GM18519 (cell line): ENCODE data around the gene ZNF747.

Source experiments
- ATAC-seq: cut with Tn5 transposase; IDR thresholded peaks from one replicate; pipeline ENCODE4 v1.9.1; 2021; ENCODE audit warnings: mild to moderate bottlenecking, moderate library complexity; ENCODE audit not compliant: unreplicated experiment, low FRiP score

ZNF747 gene

DNA sequence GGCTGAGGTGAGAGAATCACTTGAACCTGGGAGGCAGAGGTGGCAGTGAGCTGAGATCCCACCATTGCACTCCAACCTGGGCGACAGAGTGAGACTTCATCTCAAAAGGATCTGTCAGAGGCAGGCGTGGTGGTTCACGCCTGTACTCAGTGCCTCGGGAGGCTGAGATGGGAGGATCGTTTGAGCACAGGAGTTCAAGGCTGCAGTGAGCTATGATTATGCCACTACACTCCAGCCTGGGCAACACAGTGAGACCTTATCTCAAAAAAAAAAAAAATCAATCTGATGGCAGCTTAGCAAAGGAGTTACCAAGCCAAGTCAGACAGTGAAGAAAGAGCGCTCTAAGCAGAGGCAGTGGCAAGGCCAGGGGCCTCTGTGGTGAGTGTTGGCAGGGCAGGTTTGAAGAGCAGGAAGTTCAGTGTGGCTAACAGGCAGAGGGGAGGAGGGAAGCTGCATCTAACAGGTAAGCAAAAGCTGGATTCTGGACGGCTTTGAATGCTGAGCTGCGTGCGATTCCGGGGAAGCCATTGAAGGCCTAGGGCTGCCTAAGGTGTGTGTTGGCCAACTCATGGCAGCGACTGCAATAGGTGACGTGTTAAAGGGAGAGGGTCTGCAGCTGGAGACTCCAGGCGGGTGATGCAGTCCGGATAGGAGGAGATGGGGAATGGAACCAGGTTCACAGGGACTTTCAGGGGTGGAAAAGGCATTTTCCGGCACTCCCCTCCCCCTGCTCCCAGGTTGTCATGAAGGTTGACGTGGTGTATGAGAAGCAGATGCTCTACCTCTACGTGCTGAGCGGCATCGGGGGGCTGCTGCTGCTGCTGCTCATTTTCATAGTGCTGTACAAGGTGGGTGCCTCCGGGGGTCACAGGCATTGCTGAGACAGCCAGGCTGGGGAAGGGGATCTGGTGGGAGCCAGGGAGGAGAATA is 15.3 kb downstream of the ZNF747 start:
- ATAC-seq, result no peak

DNA sequence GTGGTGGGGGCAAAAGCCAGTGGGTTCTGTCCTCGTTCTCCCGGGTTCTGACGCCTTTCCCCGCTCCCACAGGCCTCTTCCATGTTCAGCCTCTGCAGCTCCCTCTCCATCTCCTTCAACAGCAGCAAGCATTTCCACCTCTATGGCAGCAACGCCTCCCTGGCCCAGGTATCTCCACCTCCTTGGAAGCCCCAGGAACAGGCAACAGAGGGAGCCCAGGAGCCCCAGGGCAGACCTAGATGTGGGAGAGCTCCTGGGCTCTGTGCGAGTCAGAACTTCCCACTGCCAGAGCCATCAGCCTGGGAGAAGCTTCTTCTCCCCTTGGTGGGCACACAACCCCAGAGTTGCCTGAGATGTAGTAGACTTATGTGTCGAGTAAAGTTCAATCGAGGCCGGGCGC is 16.1 kb downstream of the ZNF747 start:
- no peak for ATAC-seq

DNA sequence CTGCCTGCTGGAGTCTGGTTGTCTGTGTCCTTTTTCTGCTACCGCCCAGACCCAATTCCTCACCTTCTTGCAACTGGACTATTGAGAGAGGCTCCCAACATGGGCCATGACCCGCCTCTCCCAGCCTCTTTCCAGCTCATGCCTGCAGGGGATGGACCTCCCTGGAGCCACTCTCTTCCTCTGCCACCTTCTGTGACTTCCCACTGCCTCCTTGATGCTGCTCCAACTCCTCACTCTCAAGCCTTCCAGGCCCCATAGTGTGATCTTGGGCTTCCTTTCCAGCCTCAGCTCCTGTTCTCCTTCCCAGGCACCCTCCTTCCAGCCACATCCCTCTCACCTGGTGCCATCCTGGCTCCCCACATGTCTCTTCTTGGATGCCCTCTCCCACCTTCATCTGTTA is 19.4 kb downstream of the ZNF747 start:
- no peak for ATAC-seq

DNA sequence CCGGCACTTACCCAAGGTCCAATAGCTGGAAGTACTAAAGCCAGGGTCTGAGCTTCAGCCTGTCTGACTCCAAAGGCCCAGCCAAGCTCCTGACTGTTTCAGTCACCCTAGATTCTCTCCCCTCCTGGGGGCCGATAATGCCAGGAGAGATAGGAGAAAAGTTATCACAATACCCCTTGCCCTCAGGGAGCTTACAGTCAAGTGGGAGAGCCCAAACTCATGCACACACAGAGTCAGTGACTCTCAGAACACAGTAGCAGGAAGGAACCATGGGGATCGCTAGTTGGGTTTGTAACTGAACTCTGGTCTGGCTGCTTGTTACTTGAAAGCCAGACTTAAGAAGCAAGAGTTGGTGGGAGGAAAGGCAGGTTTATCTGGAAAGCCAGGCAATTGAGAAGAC is 23.1 kb downstream of the ZNF747 start:
- no peak for ATAC-seq

DNA sequence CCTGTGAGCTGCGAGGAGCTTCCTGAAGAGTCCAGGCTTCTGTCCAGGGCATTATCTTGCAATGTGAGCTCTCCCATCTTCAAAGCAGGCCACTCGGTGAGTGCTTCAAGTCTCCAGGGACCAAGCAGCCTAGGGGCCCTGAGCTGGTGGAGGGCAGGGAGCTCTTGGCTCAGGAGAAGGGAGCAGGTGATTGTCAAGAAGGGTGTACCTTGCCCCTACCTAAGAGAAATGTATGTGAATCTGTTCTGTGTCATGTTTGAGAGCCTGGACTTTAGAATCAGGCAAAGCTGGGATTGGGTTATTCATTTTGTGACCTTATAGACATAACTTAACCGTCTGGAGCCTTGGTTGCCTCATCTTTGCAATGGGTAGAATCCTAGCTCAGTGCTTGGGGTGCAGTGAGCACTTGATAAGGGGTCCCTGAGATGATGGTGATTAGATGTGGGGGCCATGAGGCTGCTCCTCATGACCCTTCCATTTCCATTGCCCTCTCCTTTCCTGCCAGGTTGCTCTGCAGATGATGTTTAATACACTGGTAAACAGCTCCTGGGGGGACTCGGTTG is 24.2 kb downstream of the ZNF747 start:
- no peak for ATAC-seq

DNA sequence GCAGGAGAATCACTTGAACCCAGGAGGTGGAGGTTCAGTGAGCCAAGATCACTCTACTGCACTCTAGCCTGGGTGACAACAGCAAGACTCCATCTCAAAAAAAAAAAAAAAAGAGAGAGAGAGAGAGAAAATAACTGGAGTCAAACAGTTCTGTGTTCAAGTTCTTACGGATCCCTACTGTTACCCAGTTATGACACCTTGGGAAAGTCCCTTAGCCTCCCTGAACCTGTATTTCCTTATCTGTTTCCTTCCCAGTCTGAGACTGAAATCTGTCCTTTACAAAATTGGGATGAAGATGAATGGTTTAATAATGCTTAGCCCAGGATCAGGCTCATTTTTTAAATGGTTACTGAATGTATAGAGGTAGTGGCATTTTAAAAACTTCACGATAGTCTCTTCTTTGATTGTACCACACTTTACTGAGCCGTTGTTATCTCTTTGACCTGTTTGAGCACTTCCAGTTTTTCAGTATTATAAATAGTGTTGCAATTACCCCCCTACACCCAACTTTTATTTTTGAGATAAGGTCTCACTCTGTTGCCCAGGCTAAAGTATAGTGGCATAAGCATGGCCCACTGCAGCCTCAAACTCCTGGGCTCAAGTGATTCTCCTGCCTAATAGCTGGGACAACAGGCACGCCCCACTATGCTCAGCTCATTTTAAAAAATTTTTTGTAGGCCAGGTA is 25.4 kb downstream of the ZNF747 start:
- ATAC-seq, result no peak

DNA sequence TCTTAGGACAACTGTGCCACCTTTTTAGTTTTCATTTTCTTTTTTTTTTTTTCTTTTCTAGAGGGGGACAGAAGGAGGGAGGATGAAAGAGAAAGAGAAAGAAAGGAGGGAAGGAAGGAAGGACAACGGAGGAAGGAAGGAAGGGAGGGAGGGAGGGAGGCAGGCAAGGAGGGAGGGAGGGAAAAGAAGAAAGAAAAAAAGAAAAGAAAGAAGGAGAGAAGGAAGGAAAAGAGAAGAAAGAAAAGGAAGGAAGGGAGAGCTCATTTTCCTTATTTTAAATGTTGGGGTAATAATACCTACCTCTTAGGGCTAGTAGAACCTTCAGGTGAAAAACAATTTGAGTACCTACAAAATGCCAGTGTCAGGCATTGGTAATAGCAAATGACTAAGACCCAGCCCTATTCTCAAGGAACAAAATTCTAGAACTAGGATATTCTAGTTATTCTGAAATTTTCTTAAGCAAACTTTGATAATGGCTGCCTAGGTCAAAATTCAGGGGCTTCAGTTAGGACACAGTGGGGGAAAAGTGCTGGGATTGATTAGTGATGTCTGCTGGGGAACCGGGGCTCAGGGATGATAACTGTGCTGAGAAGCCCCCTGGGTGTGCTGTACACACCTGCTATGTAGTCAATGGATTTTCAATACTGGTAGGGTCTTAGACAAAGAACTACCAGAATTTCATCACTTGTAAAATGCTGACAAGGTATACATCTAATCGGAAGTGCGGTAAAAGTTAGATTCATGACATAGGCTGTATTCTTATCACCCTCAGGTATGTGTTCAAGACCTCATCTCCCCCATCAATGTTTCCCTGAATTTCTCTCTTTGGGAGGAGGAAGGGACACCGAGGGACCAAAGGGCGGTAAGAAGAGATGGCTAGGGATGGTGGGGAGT is 31.0 kb downstream of the ZNF747 start:
- ATAC-seq, result no peak

DNA sequence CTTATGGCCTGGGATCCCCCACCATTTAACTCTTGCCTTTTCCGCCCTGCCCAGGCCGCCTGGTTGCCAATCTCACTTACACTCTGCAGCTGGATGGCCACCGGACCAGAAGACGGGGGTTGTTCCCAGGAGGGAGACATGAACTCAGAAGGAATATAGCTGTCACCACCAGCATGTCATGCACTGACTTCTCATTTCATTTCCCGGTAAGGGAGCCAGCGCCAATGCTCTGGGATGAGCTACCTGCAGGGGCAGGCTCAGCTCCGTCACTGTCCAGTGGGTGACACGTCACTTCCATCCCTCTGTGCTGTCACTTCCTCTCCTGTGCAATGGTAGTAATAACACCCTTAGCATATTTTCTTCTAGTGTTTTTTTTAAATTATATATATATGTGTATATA is 35.4 kb downstream of the ZNF747 start:
- no peak for ATAC-seq

DNA sequence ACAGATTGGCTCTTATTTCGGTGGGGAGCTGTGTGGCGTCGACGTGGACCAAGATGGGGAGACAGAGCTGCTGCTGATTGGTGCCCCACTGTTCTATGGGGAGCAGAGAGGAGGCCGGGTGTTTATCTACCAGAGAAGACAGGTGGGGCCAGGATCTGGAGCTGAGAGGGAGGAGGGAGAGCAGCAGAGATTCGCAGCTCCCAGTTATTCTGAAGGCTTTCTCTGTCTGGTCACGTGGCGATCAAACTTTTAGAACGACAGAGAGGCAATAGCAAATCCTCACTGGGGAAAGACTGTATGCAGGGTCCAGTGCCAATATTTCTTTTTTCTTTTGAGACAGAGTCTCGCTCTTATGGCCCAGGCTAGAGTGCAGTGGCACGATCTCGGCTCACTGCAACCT is 39.9 kb downstream of the ZNF747 start:
- no peak for ATAC-seq

DNA sequence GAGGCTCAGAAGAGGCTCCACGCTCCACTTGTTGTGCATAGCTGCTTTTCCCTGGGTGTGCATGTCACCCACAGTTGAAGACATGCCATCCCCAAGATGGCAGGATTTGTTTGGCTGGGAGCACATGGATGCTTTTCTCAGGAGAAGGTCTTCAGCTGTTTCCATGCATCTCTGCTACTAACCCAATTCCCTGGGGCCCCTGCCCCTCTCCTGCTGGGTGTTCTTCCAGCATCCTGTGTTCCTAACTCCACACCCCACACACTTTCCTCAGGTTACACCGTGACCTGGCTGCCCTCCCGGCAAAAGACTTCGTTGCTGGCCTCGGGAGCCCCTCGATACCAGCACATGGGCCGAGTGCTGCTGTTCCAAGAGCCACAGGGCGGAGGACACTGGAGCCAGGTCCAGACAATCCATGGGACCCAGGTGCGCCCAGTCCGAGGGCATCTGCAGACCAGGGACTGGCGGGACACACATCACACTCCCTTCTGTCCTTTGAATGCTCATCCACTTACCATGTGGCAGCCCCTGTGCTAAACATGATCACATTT is 40.6 kb downstream of the ZNF747 start:
- ATAC-seq, result no peak

DNA sequence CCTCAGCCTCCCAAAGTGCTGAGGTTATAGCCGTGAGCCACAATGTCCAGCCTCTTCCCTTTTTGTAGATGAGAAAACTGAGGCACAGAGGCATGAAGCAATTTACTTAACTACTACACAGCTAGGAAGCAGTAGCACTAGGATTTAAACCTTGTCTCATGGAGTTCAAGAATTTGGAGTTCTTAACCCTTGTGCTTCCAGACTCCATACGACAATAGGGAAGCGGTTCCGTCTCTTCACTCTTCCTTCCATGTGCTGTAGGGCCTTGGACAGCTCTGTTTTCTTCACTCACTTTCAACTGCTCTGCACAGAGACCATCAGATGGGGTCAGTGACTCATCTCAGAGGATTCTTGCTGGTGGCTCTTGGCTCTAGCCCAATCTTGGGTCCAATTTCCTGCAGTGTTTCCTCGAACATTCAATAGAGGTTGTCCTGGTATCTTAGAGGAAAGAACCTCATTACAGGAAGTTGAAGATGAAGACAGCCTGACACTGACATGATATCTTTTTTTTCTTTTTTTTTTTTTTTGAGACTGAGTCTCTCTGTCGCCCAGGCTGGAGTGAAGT is 42.8 kb downstream of the ZNF747 start:
- no peak for ATAC-seq

DNA sequence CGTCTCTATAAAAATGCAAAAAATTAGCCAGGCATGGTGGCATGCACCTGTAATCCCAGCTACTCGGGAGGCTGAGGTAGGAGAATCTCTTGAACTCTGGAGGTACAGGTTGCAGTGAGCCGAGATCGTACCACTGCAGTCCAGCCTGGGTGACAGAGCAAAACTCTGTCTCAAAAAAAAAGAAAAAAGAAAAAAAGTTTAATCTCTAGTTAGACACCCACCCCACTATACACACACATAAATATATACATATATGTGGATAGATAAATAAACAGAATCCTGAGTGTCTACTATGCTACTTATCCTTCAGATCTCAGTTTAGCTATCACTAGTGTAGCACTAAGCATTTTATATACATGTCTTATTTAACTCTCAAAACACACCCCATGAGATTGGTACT is 43.4 kb downstream of the ZNF747 start:
- no peak for ATAC-seq

DNA sequence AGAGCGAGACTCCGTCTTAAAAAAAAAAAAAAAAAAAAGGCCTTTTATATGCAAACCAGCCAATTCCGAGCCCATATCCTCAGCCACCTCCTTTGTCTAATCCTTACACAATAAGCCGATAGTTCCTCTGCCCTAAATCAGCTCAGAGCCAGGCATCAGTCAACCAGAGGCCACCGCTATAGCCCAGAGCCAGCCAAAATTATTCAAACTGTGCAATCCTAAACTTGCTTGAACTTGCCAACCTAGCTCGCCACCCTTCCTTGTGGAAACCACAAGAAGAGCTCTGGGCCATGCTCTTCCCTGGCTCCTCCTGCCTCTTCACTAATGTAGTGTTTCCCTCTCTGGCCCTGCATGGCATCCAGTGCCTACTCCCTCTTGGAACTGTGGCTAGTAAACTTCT is 44.4 kb downstream of the ZNF747 start:
- no peak for ATAC-seq

DNA sequence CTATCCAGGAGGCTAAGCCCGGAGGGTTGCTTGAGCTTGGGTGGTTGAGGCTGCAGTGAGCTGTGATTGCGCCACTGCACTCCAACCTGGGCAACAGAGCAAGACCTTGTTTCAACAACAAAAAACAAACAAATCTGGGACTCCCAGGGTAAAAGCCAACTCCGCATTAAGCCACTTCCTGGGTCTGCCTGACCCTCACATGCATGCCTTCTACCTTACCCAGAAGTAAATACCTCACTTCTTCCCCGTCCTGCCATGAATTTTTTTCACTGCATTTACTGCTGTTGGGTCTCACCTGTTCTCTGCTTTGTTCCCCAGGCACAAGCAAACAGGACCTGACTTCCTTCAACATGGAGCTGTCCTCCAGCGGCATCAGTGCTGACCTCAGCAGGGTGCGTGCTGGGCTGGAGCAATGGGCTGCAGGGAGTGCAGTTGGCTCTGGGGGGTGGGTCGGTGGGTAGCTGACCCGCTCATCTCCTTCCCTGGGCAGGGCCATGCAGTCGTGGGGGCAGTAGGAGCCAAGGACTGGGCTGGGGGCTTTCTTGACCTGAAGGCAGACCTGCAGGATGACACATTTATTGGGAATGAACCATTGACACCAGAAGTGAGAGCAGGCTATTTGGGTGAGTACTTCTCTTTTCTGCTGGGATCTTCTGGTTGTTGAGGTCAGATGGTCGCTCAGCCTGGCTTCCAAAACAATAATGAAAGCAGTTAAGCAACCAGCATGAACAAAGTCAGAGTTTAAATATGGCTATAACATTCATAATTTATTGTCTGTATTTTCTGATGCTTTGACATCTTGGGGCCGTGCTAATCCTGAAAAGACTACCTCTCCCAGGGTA is 45.7 kb downstream of the ZNF747 start:
- ATAC-seq, result no peak

DNA sequence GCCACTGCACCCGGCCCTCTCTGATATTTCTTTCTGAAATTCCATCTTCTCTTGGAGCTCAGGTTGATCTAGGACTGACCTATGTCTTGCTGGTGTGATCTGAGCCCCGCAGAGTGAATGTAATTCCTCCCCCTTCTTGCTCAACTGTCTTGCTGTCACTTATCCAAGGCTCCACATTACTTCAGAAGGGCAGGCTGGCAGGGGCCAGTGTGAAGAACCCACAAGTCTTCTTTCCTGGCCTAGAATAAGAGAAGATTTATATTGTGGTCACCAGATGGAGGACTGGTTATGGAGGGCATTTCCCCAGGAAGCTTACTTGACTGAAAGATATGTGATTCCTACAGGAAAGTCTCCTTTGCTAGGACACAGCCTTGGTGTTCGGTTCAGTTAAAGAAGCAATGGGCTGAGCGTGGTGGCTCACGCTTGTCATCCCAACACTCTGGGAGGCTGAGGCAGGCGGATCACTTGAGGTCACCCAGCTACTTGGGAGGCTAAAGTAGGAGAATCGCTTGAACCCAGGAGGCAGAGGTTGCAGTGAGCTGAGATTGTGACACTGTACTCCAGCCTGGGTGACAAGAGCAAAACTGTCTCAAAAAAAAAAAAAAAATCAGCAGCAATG is 48.7 kb downstream of the ZNF747 start:
- no peak for ATAC-seq

DNA sequence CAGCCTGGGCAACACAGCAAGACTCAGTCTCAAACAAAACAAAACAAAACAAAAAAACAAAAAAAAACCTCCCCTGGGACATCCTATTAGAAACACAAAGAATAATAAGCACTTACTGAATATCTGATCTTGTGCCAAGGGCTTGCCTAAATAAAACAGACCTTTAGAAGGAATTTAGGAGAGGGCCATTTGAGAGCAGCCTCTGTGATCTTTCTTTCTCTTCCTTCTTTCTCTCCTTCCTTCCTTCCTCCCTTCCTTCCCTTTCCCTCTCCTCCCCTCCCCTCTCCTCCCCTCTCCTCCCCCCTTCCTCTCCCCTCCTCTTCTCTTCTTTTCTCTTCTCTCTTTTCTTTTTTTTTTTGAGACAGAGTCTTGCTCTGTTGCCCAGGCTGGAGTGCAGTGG is 49.8 kb downstream of the ZNF747 start:
- no peak for ATAC-seq

DNA sequence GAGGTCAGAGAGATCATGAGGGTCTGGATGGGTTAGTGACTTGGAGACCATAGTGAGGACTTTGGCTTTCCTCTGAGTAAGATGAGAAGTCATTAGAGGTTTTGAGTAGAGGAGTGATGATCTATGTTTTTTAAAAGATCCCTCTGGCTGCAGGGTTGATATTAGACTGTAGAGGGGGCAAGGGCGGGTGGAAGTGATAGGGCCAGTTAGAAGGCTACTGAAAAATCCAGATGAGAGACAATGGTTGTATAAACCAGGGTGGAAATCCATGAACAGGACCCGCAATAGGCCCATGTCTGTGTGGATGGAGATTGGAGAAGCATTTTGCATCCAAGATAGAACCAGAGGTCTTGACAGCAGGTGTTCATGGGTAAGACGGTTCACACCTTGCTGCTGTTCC is 52.3 kb downstream of the ZNF747 start:
- no peak for ATAC-seq

DNA sequence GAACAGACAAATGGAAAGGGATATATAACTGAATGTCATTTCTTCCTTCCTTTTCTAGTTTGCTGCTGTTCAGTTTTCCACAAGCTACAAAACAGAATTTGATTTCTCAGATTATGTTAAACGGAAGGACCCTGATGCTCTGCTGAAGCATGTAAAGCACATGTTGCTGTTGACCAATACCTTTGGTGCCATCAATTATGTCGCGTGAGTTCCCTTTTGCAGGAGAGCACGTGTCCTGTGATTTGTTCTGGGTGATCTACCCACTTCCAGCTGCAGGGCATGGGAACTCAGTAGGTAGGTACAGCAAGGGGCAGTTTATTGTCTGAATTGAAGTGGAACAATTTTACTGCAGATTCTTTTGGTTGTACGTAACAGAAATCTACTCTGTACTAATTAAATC is 53.3 kb downstream of the ZNF747 start:
- no peak for ATAC-seq
